GM18868 (cell line): ENCODE results near the gene KCNAB2.

ENCODE experiments used
- ATAC-seq: cut with Tn5 transposase; IDR thresholded peaks from one replicate; pipeline ENCODE4 v1.9.1; 2021; ENCODE audit warnings: mild to moderate bottlenecking, moderate library complexity; ENCODE audit not compliant: unreplicated experiment

KCNAB2 gene

GRCh38 chr1:6106321-6106731 lies 60.6 kb downstream of the KCNAB2 start:
- ATAC-seq: no peak

DNA sequence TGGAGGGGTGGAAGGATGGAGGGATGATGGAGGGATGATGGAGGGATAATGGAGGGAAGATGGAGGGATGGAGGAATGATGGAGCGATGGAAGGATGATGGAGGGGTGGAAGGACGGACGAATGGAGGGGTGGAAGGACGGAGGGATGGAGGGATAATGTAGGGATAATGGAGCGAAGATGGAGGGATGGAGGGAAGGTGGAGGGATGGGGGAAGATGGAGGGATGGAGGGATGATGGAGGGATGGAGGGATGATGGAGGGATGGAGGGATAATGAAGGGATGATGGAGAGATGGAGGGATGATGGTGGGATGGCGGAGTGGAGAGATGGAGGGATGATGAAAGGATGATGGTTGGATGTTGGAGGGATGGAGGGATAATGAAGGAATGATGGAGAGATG lies 61.3 kb downstream of the KCNAB2 start:
- no peak for ATAC-seq

DNA sequence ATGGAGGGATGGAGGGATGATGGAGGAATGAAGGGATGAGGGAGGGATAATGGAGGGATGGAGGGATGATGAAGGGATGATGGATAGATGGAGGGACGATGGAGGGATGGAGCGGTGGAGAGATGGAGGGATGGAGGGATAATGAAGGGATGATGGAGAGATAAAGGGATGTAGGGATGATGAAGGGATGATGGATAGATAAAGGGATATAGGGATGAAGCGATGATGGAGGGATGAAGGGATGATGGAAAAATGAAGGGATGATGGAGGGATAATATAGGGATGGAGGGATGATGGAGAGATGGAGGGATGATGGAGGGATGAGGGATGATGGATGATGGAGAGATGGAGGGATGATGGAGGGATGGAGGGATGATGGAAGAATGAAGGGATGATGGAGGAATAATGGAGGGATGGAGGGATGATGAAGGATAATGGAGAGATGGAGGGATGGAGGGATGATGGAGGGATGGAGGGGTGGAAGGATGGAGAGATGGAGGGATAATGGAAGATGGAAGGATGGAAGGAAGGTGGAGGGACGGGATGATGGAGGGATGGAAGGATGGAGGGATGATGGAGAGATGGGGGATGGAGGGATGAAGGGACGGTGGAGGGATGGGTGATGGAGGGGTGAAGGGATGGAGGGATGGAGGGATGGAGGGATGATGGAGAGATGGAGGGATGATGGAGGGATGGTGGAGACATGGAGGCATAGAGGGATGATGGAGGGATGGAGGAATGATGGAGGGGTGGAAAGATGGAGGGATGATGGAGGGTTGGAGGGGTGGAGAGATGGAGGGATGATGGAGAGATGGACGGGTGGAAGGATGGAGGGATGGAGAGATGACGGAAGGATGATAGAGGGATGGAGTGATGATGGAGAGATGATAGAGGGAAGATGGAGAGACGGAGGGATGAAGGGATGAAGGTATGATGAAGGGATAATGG lies 62.0 kb downstream of the KCNAB2 start:
- ATAC-seq: no peak

DNA sequence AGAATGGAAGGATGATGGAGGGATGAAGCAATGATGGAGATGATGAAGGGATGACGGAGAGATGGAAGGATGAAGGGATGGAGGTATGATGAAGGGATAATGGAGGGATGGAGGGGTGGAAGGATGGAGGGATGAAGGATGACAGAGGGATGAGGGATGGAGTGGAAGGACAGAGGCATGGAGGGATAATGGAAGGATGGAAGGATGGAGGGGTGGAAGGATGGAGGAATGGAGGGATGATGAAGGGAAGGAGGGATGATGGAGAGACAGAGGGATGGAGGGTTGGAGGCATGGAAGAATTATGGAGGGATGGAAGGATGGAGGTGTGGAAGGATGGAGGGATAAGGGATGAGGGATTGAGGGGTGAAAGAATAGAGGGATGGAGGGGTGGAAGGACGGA lies 62.8 kb downstream of the KCNAB2 start:
- ATAC-seq: no peak

DNA sequence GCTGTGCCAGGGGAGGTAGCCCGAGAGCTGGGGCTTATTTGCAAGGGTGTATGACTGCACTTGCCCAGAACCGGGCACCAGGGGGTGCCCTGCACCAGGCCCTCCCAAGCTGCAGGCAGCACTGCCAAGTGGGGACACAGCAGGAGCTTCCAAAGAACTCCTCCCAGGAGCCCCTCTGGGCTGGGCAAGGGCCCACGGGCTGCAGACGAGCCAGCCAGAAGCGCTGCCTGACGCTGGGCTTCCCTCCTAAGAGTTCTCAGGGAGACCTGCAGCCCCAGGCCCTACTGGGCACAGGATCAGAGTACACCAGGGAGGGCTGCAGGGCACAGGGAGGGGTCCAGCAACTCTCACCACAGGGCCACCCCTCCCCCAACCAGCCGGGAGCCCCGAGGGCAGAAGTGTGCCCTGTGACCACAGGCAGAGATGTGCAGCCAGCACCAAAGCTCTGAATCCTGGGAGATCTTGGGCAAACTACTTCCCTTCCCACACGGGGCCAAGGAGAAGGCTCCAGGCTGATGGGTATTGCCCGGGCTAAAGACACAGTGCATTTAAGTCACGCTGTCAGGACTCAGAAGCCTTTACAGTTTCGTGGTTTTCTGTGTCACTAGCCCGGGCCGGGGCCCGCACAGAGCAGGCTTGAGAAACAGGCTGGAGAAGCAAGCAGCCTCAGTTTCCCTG lies 63.4 kb downstream of the KCNAB2 start:
- ATAC-seq: no peak

DNA sequence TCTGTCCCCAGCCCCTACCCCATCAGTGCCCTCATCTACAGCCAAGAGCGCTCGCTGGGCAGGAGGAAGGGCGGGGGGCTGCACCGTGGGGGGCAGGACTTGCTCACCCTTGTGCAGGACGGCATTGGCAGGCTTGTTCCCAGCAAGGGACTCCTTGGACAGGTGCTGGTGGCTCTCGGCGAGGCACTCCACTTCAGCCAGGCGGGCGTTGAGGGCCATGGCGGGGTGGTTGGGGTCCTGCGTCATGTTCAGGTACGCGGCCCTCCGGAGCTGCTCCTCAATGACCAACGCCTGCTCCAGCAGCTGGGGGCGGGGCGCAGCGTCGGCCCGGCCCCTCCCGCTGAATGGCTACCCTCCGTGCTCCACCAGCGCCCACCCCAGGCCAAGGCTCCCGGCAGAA lies 64.0 kb downstream of the KCNAB2 start:
- ATAC-seq: no peak

- ATAC-seq: no peak
These were observed 64.6 kb downstream of the KCNAB2 start for GRCh38 chr1:6110326-6110725.

DNA sequence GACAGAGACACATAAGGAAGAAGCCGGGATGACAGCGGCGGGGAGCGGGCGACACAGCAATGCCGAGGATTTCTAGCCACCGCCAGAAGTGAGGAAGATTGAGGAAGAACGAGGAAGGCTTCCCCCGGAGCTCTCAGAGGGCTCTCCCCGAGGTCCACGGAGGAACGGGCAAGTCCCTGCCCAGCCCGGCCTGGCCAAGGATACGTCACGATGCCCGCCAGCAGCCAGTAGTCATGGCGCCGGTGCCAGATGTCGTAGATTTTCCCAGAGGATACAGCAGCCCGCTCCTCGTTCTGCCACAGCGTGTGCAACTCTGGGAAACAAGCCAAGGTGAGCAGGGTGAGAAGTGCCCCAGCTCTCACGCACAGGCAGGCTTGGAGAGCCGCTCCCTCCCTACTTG lies 65.9 kb downstream of the KCNAB2 start:
- no peak for ATAC-seq

GRCh38 chr1:6111991-6112689 lies 66.5 kb downstream of the KCNAB2 start:
- ATAC-seq: no peak

DNA sequence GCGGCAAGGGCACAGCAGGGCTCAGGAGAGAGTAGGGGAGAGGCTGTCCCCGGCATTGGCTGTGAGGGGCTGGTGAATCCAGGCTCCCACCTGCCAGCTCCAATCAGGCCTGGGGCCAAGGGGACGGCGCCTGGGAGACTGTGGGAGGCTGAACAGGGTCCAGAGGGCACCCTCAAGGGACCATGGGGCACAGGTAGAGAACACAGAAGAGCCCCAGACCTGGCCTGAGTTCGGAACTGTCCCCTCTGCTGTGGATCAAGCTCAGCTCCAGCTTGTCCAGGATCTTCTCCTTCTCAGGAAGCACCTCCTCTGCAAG lies 67.0 kb downstream of the KCNAB2 start:
- ATAC-seq: no peak

- ATAC-seq: no peak
These were observed 67.4 kb downstream of the KCNAB2 start for GRCh38 chr1:6113116-6113515.

GRCh38 chr1:6113745-6114144 lies 68.1 kb downstream of the KCNAB2 start:
- ATAC-seq: no peak

GRCh38 chr1:6116137-6116536 lies 70.4 kb downstream of the KCNAB2 start:
- ATAC-seq: no peak

GRCh38 chr1:6117064-6117463 lies 71.4 kb downstream of the KCNAB2 start:
- no peak for ATAC-seq

DNA sequence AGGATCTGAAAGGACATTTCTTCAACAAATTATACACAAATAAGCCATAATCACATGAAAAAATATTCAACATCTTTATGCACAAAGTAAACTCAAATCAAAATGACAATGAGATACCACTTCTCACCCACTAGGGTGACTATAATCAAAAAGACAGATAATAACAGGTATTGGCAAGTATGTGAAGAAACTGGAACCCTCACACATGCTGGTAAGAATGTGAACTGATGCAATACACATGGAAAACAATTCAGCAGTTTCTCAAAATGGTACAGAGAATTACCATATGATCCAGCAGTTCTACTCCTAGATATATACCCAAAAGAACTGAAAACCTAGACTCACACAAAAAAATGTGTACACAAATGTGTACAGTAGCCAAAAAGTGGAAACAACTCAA lies 71.9 kb downstream of the KCNAB2 start:
- ATAC-seq: no peak

DNA sequence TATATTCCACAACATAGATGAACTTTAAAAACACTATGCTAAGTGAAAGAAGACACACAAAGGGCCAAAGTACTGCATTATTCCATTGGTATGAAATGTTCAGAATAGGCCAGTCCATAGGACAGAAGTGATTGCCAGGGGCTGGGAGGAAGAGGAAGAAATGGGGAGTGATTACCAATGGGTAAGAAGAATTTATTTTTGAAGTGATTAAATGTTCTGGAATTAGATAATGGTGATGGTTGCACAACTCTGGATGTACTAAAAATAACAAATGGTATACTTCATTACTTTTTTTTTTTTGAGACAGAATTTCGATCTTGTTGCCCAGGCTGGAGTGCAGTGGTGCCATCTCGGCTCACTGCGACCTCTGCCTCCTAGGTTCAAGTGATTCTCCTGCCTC lies 72.7 kb downstream of the KCNAB2 start:
- no peak for ATAC-seq

DNA sequence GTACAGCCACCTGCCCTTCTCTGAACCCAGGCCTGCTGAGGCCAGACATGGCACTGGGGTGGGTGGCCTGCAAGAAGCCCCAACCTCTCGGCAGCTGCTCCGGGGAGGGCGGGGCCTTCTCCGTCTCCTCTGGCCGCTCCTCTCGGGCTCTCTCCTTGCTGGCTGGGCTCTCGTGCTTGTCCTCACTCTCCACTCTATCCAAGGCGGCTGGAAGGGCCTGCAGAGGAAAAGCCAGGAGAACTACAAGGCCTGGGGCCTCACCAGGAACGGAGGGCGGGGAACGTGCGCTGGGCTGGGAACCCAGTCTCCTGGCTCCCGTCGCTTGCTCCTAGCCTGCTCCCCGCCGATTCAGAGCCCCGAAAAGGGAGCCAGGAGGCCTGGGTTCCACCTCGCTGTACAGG lies 75.3 kb downstream of the KCNAB2 start:
- ATAC-seq: no peak

- no peak for ATAC-seq
These were observed 76.1 kb downstream of the KCNAB2 start for GRCh38 chr1:6121651-6122370.

DNA sequence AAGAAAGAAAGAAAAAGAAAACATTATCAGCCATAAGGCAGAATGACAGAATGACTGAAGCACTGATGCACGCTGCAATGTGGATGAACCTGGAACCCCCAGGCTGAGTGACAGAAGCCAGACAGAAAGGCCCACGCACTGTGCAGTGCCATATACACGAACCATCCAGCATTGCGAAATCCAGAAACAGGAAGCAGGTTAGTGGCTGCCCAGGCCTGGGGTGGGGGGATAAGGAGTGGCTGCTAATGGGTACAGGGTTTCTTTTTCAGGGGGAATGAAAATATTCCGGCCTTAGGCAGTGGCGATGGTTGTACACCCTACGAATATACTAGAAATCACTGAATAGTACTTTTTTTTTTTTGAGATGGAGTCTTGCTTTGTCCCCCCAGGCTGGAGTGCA lies 77.4 kb downstream of the KCNAB2 start:
- no peak for ATAC-seq

DNA sequence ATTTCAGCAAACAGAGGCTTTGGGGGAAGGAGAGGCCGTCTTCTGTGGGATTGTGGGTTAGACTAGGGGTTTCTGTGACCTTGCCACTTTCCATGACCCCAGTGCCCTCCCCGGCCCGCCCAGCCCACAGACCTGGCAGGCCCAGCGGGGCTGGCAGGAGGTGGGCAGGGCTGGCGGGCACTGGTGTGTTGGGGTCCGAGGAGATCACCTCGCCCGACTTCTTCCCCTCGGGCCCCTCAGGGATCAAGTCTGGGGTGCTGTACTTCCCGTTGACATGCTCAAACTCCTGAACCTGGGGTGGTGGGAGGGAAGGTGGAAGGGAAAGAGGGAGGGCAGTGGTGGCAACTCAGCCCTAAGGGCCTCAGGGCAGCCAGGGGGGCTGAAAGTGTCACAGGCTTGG lies 78.1 kb downstream of the KCNAB2 start:
- no peak for ATAC-seq

- ATAC-seq: no peak
These were observed 78.7 kb downstream of the KCNAB2 start for GRCh38 chr1:6124341-6124740.
